HG02943 (cell line): ENCODE data around the gene SCGB2B2.
"Not testable (repeated sequence)": the region's sequence is repeated elsewhere in the genome, so short reads cannot be mapped to it uniquely, and the experiment has no call there.

Source experiments
- ATAC-seq: cut with Tn5 transposase; IDR thresholded peaks from one replicate; pipeline ENCODE4 v1.9.1; 2021; ENCODE audit warnings: mild to moderate bottlenecking, low read depth, moderate library complexity; ENCODE audit not compliant: unreplicated experiment

SCGB2B2 gene

DNA sequence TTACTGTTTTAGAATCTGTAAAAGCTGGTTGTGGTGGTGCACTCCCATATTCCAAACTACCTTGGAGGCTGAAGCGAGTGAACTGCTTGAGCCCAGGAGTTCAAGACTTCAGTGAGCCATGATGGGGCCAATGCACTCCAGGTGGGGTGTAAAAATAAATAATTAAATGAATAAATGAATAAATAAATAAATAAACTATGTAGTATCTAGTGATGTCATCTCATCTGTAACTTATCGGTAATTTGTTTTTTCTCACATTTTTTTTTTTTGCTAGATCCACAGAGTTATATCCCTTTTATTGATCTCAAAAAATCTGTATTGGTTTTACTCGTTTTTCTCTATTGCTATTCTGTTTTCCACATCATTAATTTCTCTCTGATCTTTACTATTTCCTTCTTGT, 5.0 kb downstream of the SCGB2B2 start:
- no peak for ATAC-seq

DNA sequence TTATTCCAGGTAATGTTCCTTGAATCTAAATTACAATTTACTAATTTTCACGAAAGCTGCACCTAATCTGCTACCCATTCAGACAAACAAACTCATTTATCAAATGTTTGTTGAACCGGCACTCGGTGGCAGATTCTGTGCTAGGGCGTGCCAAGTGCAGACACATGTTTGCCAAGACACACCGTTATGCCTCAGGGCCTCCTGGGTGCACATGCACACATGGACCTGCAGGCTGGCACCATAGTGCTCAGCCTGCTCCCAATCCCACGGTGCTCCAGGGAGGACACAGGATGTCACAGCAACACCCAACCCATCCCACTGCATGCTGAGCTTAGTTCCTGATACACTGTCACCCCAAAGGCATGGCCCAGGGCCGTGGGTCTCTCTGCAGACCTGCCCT, 7.7 kb downstream of the SCGB2B2 start:
- ATAC-seq: no peak

DNA sequence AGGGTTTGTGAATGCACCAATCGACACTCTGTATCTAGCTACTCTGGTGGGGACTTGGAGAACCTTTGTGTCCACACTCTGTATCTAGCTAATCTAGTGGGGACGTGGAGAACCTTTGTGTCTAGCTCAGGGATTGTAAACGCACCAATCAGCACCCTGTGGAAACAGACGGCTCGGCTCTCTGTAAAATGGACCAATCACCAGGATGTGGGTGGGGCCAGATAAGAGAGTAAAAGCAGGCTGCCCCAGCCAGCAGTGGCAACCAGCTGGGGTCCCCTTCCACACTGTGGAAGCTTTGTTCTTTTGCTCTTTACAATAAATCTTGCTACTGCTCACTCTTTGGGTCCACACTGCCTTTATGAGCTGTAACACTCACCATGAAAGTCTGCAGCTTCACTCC, 8.3 kb downstream of the SCGB2B2 start:
- ATAC-seq: not testable (repeated sequence)

DNA sequence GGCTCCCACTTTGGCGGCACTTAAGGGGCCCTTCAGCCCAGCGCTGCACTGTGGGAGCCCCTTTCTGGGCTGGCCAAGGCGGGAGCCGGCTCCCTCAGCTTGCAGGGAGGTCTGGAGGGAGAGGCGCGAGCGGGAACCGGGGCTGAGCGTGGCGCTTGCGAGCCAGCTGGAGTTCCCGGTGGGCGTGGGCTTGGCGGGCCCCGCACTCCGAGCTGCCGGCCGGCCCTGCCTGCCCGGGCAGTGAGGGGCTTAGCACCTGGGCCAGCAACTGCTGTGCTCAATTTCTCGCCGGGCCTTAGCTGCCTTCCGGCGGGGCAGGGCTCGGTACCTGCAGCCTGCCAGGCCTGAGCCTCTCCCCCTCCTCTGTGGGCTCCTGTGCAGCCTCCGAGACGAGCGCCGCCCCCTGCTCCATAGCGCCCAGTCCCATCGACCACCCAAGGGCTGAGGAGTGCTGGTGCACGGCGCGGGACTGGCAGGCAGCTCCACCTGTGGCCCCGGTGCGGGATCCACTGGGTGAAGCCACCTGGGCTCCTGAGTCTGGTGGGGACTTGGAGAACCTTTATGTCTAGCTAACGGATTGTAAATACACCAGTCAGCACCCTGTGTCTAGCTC, 8.8 kb downstream of the SCGB2B2 start:
- not testable (repeated sequence) for ATAC-seq

DNA sequence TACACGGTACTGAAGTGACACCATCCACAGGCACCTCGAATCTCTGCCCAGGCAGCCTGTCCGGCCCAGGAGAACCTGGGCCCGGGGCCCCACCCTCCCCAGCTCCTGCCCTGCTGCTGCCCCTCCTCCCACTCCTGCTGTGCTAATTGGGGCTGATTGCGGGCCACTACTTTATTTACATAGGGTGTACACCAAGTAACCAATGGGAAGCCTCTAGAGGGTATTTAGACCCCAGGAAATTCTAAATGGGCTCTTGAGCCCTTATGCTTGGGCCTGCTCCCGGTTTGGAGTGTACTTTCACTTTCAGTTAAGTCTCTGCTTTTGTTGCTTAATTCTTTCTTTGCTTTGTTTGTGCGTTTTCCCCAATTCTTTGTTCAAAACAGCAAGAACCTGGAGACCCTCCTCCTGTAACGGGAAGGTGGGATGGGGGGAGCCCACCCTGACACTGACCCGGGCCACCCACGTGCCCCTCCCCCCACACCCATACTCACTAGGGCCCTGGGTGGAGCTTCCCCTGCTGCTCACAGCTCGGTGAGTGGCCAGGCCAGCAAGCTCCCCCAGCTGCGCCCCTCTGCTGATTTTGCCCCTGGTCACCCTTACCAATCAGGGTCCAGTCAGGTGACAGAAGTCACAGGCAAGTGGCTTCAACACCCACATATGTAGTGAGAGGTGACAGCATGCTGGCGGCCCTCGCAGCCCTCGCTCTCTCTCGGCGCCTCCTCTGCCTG, 9.4 kb downstream of the SCGB2B2 start:
- ATAC-seq: no peak

DNA sequence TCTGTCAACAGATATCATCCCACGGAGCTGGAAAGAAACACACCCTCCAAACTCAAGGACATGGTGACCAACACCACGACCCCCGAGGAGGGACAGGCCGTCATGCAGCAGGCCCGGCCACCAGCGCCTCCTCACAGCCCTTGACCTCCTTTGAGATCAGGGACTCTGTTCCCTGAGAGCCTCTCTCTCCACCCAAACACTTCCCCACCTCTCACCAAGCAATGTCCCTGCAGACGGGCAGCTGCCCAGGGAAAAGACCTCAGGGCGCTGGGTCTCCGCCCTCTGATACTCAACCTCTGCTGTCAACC, 10.0 kb downstream of the SCGB2B2 start:
- no peak for ATAC-seq

DNA sequence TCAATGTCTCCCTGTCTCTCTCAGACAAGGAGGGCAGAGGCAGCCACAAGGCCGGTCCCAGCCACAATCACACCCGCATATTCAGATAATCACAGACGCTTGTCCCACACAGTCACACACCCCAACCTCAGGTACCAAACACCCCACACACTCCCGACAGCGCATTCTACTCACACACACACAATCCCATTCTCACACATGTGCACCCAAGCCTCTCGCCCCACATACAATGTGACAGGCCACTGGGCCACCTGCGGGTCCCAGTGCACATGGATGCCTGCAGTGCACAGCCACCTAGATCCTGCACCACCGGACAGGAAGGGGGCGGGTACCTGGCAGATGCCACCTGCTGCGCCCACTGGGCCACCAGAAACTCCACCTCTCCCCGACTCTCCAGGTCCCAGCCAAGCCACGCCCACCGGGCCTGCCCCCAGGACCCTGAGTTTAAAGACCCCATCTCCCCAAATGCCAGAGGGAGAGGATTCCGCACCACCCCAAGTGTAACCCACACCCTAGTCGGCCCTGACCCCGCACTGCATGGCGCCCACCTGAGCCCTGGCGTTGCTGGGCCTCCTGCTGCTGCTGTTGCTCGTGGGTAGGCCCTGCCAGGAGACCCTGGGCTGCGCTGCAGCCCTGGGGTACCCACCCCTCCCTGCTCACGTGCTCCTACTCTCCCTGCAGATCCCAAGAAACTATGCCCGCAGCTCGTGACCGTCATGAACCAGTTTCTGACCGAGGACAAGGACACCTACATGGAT, 10.6 kb downstream of the SCGB2B2 start:
- ATAC-seq: no peak

DNA sequence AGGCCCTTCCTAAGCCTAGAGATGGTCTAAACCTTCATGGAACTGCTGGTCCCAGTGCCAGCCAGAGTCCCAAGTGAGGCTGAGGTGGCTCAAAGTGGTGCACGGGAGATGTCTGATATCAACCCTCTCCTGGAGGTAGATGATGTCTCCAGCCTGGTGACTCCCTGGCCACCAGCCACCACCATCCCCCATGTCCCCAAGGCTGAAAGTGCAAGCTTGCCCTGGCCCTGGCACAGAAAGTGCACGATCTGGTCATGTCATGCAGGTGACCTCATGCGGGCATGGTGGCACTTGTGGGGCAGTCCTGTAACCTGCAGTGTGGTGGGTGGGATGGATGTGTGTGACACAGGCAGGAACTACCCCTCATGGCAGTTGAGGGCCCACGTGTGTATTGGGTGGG, 11.7 kb downstream of the SCGB2B2 start:
- not testable (repeated sequence) for ATAC-seq

DNA sequence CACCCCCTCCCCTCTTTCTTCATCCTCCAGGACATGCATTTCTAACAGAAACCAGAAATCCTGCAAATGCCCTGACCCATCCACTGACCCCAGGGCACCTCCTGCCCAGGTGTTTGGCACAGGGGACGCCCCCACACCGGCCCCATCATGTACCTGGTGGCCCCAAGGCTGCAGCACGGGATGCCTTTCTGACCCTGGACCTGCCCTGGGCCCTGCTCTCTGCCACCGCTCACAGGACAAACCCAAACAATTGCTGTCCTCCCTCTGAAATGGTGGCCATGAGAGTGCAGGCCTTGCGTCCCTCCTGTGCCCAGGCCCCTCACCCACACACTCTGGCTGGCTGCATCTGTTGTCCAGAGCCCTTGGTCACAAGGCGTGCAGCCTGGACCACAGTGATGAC, 12.1 kb downstream of the SCGB2B2 start:
- no peak for ATAC-seq

DNA sequence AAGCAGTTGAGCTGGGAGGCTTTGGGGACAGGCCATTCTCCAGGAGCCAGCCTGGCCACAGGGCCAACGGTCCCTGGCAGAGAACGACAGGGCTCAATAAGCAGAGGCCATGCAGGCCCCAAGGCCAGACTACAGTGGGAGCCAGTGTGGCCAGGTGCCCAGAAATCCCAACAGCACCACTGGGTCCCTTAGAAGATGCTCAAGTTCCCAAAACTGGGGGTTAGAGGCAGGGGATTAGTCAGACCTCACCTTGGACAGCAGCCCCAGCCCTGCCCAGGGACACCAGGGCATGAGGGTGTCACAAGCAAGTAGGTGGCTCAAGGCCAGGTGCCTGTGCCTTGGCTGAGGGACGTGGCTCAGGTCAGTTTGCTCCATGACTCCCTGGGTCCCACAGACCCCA, 12.8 kb downstream of the SCGB2B2 start:
- ATAC-seq: no peak

DNA sequence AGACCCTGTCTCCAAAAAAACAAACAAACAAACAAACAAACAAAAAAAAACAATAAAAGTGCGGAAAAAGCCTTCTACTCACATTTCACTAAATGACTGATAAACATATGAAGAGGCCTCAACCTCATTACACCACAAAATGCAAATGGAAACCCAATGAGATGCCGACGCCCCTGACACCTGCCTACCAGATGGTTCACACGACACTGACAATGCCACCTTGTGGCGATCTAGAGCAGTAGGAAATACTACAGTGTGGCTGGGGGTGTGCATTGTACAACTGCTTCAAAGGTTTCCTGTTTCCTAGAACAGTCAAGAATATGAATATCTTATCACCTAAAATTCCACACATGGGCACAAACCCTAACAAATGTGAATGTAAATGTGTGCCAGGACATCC, 14.0 kb downstream of the SCGB2B2 start:
- no peak for ATAC-seq

DNA sequence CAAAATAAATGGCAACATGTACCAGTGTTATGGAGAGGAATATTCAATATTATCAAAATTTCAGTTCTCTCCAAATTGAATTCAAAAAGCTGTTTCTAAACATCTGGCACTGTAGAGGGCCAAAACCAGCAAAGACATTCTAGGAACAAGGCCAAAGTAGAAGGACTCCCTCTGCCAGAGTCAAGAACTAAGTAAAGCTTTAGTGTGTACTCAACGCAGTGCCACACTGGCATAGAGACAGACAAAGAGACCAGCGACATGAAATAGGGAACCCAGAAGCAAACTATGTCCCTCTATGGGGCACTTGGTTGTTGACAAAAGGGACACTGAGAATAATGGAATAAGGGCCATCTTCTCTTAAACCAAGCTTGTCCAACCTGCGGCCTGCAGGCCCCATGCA, 15.6 kb downstream of the SCGB2B2 start:
- ATAC-seq: no peak

DNA sequence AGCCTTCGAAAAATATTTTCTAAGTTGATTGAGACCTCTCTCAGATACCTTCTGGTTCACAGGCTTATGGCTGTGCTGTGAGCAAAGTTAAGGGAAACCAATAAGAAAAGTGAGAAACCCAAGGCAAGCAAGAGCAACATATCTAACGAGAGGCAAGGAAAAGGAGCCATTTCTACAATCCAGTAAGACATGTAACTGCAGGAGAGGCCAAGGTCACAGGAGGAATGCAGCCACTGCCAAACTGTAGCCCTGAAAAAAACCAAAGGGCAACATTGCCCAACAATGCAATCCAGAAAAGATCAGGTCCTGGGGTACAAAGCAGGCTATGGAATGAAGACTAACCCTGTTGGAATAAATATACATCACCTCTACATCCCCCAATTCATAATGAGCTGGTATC, 21.3 kb downstream of the SCGB2B2 start:
- no peak for ATAC-seq

DNA sequence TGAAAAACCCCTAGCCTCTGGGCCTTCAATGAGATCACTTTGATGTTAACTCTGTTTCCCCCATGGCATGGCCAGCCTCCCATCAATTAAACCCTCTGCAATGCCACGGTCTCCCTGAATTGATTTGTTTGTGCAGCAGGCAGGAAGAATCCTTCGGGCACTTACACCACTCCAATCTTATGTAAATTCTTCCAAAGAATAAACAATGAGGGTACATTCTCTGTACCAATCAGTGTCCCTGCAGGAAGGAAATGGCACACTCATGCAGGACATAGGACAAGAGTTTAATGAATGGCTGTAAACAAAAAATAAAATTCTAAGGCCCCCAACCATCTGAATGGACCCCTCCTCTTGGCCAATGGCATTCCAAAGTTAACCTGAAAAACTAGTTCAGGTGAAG, 22.2 kb downstream of the SCGB2B2 start:
- ATAC-seq: no peak

DNA sequence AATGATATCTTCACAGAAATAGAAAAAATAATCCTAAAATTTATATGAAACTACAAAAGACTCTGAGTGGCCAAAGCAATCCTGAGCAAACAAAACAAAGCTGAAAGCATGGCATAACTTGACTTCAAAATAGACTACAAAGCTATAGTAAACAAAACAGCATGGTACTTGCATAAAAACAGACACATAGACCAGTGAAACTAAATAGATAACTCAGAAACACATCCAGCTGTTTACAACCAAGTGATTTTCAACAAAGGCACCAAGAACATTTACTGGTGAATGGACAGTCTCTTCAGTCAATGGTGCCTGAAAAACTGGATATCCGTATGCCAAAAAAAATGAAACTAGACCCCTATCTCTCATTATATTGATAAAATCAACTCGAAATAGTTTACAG, 25.2 kb downstream of the SCGB2B2 start:
- ATAC-seq: no peak

DNA sequence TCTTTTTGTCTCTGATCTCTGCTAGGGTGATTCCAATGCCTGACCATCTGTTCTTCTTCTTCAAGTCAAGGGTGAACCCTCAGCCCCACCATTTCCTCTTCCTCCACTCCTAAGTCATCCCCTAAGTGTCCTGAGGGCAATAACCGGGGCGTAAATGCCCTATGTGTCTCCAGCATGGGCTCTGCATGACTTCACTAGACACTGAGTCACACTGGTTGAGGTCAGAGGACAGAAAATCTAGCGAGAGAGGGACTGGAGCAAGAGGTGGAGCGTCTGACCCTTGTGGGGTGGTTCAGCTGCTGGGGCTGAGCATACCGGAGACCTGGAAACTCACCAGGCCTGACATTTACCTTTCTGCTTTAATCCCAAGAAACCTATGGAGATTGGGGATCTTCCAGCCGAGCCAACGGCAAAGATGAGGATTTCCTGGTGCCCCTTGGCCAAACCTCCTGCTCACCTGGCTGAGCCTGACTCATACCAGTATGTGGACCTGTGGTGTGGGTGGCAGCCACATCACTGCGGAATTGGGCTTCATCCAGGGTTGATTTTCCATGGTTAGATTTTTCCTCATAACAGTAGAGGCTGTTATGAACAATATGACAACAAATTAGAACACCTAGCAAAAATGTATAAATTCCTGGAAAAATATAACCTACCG, 26.9 kb downstream of the SCGB2B2 start:
- no peak for ATAC-seq

DNA sequence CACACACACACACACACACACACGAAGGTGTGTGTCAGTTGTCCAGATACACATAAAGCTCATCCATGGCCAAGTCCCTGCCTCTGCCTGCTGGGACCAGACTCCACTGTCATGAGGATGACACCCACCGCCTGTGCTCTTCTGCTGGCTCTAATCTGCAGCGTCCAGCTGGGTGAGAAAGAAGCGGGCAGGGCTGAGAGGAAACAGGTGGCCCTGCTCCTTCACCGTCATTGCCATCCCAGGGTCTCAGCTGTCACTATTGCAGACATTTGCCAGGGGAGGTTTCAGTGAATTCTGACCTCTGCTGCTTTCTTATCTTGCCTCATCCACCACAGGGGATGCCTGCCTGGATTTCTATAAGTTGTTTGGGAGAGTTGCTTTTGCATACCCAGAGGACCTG, 31.4 kb downstream of the SCGB2B2 start:
- no peak for ATAC-seq

DNA sequence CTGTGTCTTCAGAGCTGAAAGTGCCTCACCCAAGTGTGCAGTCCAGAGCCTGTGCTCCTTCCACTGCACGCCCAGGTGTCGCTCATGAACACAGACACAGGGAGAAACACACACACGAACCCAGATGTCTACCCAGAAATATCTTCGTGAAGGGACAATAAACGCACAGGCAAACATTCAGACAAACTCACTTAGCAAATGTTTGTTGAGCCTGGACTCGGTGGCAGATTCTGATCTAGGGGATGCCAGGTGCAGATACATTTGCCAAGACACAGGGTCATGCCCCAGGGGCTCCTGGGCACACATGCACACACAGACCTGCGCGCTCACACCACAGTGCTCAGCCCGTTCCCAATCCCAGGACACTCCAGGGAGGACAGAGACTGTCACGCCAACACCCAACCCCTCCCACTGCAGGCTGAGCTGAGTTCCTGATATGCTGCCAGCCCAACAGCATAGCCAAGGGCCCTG, 31.9 kb downstream of the SCGB2B2 start:
- no peak for ATAC-seq

DNA sequence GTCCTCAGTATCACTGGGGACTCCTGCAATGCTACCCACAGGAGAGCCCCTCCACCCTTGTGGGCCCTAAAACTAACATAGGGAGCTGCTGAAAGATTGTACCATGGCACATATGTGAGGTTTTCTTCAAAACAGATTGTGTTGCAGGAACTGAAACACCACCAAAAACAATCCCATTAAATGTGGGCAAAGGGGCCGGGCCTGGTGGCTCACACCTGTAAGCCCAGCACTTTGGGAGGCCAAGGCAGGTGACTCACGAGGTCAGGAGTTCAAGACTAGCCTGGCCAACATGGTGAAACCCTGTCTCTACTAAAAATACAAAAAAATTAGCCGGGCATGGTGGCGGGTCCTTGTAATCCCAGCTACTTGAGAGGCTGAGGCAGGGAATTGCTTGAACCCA, 34.7 kb downstream of the SCGB2B2 start:
- ATAC-seq: no peak

DNA sequence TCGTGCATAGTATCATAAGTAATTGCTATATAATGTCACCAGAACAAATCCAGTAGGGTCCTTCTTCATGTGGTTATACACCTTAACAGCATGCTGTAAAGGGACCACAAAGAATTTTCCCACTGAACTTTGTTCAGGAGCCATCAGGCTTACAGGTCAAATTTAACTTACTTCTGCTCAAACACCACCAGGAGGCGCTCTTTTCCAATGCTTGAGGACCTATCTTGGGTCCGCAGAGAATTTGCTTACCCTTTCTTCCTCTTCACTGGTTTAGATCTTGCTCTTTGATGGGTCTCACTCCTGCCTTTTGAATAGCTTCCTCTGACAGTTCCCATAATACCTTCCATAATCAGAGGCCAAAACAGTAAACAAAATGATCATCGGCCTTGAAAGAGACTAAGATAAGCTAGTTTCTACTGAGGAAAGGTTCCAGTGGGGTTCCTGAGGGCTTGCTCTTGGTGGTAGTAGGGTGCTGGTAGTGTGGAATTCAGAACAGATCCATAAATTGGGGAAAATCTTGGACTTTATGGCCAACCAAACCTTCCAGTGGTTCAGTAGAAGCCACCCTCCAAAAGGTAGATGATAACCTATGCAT, 37.4 kb downstream of the SCGB2B2 start:
- ATAC-seq: no peak

DNA sequence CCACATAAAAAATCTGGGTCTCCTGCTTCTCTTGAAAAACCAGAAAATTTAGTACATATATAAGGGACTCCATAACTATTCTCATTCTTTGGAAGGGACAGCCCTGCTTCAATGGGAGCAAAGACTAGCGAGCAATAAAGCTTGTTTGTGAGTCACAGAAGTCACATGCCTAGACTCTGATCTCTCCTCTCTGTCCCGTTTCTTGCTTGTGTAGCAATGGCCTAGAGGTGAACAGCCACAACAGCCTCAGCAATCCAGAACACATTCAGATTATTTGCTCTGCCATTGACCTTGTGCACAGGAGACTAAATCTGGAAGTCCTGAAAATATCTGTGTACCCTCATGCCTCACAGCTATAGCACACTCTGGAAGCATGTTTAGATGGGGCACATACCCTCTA, 43.2 kb downstream of the SCGB2B2 start:
- ATAC-seq: no peak
